Fibroblast of lung (primary cell): ENCODE results near the gene ASPDH. TPM values are rescaled to one million over a fixed set of nuclear protein-coding genes. Genes with fewer than 3 reads are reported as not detected.

Experiments used
- DNase-seq, 2 donors: peaks; one replicate each; pipeline versions ENCODE4 v3.0.0 to v3.0.0-alpha.2; 2010; ENCODE audit warnings: low read depth in 2 of 2
- H2AFZ ChIP-seq: 2 replicates; pipeline ENCODE4 v1.5.1; 2012; ENCODE audit warnings: low read length, control low read depth, inconsistent platforms
- H3K27ac ChIP-seq: 2 replicates; pipeline ENCODE4 v1.5.1; 2011; ENCODE audit warnings: low read length, control low read depth; ENCODE audit not compliant: insufficient read depth
- H3K27me3 ChIP-seq: 2 replicates; pipeline ENCODE4 v1.5.1; 2011; ENCODE audit warnings: mild to moderate bottlenecking, low read length; ENCODE audit not compliant: control insufficient read depth, insufficient read depth
- H3K36me3 ChIP-seq: 2 replicates; pipeline ENCODE4 v1.5.1; 2011; ENCODE audit warnings: low read length; ENCODE audit not compliant: control insufficient read depth, insufficient read depth
- H3K4me1 ChIP-seq: 2 replicates; pipeline ENCODE4 v1.5.1; 2011; ENCODE audit warnings: low read length; ENCODE audit not compliant: control insufficient read depth, insufficient read depth; ENCODE audit errors: extremely low read depth
- H3K4me2 ChIP-seq: 2 replicates; pipeline ENCODE4 v1.5.1; 2011; ENCODE audit warnings: low read length, control low read depth; ENCODE audit not compliant: insufficient read depth; ENCODE audit errors: extremely low read depth
- H3K4me3 ChIP-seq, 4 experiments: fragments of 200-600 bp in 1 of 4; sonication (generic) in 1 of 4; replicated peaks in 1 of 4; 2 replicates each; pipeline ENCODE4 v1.5.1; 2011 to 2016; ENCODE audit warnings: low read length in 4 of 4, low read depth in 3 of 4, mild to moderate bottlenecking in 3 of 4, control low read depth in 2 of 4, inconsistent platforms in 1 of 4, mixed read lengths in 1 of 4; ENCODE audit not compliant: insufficient read depth in 1 of 4; ENCODE audit errors: control extremely low read depth in 1 of 4
- H3K79me2 ChIP-seq: 2 replicates; pipeline ENCODE4 v1.5.1; 2012; ENCODE audit warnings: mild to moderate bottlenecking, low read length, inconsistent platforms; ENCODE audit not compliant: control insufficient read depth, insufficient read depth
- H3K9ac ChIP-seq: 2 replicates; pipeline ENCODE4 v1.5.1; 2011; ENCODE audit warnings: mild to moderate bottlenecking, low read length, control low read depth; ENCODE audit not compliant: insufficient read depth
- H3K9me3 ChIP-seq: 2 replicates; pipeline ENCODE4 v1.5.1; 2012; ENCODE audit warnings: low read depth, low read length; ENCODE audit not compliant: control insufficient read depth, insufficient read depth
- H4K20me1 ChIP-seq: 2 replicates; pipeline ENCODE4 v1.5.1; 2011; ENCODE audit warnings: low read length; ENCODE audit not compliant: control insufficient read depth, insufficient read depth; ENCODE audit errors: extremely low read depth
- CTCF ChIP-seq, 2 donors: IDR thresholded peaks in 1 of 2; conservative IDR thresholded peaks in 1 of 2; 1 replicate in 1 of 2; 2 replicates in 1 of 2; pipeline ENCODE4 v1.5.1; 2011 to 2012; ENCODE audit warnings: low read length in 2 of 2, control low read depth in 1 of 2, inconsistent platforms in 1 of 2, low read depth in 1 of 2, mild to moderate bottlenecking in 1 of 2
- EZH2 ChIP-seq: IDR thresholded peaks from 2 replicates; pipeline ENCODE4 v1.5.1; 2012; ENCODE audit warnings: low read length, control low read depth, mild to moderate bottlenecking; ENCODE audit errors: missing control alignments
- polyA plus RNA-seq, 2 donors: library from polyadenylated mRNA; depleted of rRNA in 1 of 2; stranded (reverse) in 1 of 2; unstranded in 1 of 2; fragments of >200 nt; gene quantifications; 2 replicates each; pipeline ENCODE4 v1.2.1, GENCODE V29; 2011 to 2012; ENCODE audit warnings: missing spikeins in 1 of 2
- total RNA-seq: library from RNA; depleted of rRNA; stranded (reverse); fragments of >200 nt; gene quantifications from 2 replicates; pipeline ENCODE4 v1.2.1, GENCODE V29; 2014

The ASPDH gene
- total and polyA plus RNA-seq, 2 donors (not counting 1 experiment from before 2014, with no cell fraction given) = not detected

DNA sequence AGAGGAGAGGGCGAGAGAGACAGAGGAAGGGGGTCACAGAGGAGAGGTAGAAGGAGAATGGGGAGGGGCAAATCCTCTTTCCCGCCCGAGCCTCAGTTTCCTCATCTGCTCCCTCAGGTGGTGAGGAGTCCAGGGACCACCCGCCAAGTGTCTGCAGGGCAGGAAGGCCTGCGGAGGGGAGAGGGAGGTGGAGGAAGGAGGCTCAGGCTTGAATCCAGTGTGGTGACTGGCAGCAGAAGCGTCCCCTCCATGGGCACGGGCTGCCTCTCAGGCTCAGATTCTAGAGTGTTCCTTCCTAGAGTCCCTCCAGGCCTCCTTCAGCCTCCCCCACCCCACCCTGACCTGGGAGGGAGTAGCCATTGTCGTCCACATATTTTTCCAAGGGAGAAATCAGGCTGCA is 20.5 kb downstream of the ASPDH start:
- Histone ChIP-seq H3K9ac (no peak overlapping the region), H2AFZ (no peak overlapping the region), H3K9me3 (no peaks in the 10 kb centered on the region), H3K4me3 (no peak overlapping the region), H3K36me3 (no peaks in the 10 kb centered on the region), H3K4me1 (no peaks in the 10 kb centered on the region), H3K27me3 (peaks cover 25% of the 10 kb centered on the region), H3K27ac (no peak overlapping the region), H3K79me2 (no peaks in the 10 kb centered on the region), H3K4me2 (no peak overlapping the region), H4K20me1 (no peaks in the 10 kb centered on the region)
- no peak for TF ChIP-seq EZH2
- no peak for TF ChIP-seq CTCF (conservative IDR thresholded peaks at IDR 0.05 in 1 of 2, IDR thresholded peaks at IDR 0.05 in 1 of 2; ENCODE audit: low read depth in 1 of 2, low read length in 2 of 2)
- no peak for DNase-seq

DNA sequence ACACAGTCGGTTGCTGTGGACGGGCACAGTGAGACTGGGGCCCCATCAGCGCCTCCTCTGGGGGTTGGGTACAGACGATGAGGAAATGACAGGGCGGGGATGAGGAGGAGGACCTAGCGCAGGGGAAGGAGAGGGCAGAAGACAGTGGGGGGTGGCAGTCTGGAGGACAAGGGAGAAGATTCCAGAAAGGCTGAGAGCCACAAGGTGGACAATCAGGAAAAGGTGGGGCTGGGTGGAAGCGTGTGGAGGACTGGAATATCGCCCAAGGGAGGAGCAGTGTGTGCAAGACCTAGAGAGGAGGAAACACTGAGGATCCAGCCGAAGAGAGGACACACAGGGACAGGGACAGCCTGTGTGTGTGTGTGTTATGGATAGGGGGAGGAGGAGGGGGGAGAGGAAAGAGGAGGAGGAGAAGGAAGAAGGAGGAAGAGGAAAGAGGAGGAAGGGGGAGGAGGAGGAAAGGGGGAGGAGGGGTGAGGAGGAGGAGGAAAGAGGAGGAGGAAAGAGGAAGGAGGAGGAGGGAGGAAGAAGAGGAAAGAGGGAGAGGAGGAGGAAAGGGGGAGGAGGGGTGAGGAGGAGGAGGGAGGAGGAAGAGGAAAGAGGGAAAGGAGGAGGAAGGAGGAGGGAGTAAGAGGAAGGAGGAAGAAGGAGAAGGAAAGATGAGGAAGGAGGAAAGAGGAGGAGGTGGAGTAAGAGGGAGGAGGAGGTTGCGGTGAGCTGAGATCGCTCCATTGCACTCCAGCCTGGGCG is 21.2 kb downstream of the ASPDH start:
- DNase-seq = no peak
- H4K20me1 ChIP-seq = no peaks in the 10 kb centered on the region
- no peak overlapping the region for H3K4me2 ChIP-seq

DNA sequence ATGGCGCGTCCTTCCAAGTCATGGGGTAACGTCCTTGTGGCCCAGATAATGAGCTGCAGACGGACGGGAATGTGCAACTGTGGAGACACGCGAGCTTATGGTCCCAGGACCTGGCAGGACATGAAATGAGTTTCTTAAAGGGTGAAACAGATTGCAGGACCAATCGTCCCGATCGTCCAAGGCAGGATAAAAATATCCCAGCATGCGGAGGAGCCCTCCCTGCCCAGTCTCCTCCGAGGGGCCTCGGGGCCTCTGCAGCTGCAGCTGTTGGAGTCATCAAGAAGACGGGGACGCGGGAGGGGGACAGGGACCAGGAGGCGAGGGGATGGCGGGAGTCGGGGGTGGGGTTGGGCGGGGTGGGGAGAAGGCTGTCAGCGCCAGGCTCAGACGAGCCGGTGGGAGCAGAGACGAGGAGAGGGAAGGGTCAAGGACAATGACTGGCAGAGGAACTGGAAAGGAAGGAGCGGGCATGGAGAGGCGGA is 22.7 kb downstream of the ASPDH start:
- no peak overlapping the region for H3K4me2 ChIP-seq
- DNase-seq = no peak
- no peak overlapping the region for H2AFZ ChIP-seq
- H3K4me3 ChIP-seq = no peak overlapping the region
- no peak overlapping the region for H3K27ac ChIP-seq
- no peaks in the 10 kb centered on the region for H3K4me1 ChIP-seq
- H4K20me1 ChIP-seq = no peaks in the 10 kb centered on the region
- H3K79me2 ChIP-seq = no peaks in the 10 kb centered on the region
- H3K36me3 ChIP-seq = no peaks in the 10 kb centered on the region
- no peaks in the 10 kb centered on the region for H3K9me3 ChIP-seq
- peaks cover 27% of the 10 kb centered on the region for H3K27me3 ChIP-seq
- peak; percentile 26 for TF ChIP-seq EZH2
- no peak for TF ChIP-seq CTCF (conservative IDR thresholded peaks at IDR 0.05 in 1 of 2, IDR thresholded peaks at IDR 0.05 in 1 of 2; ENCODE audit: low read depth in 1 of 2, low read length in 2 of 2)
- no peak overlapping the region for H3K9ac ChIP-seq

More for the DNA sequence above, 21.2 kb downstream of the ASPDH start:
- Histone ChIP-seq H3K36me3 (no peaks in the 10 kb centered on the region), H3K9ac (no peak overlapping the region), H3K27me3 (peaks cover 25% of the 10 kb centered on the region), H3K4me3 (no peak overlapping the region), H3K27ac (no peak overlapping the region), H3K4me1 (no peaks in the 10 kb centered on the region), H2AFZ (no peak overlapping the region), H3K9me3 (no peaks in the 10 kb centered on the region), H3K79me2 (no peaks in the 10 kb centered on the region)
- TF ChIP-seq EZH2 (no peak), CTCF (conservative IDR thresholded peaks at IDR 0.05 in 1 of 2, IDR thresholded peaks at IDR 0.05 in 1 of 2; ENCODE audit: low read depth in 1 of 2, low read length in 2 of 2) (no peak)
